Embryonic facial prominence (tissue), 1 donor: ENCODE results near the gene MFSD1.

Source experiments
- DNase-seq: peaks from one replicate; pipeline ENCODE4 v3.0.0-alpha.2; 2016; ENCODE audit errors: extremely low spot score

MFSD1 gene

GRCh38 chr3:158875700-158876099 is 73.8 kb downstream of the MFSD1 start:
- no peak for DNase-seq
